ENCODE data around the gene PRKN. TPM values are rescaled to one million over a fixed set of nuclear protein-coding genes. Genes with fewer than 3 reads are reported as not detected.

PRKN gene
- total and polyA plus RNA-seq, 2 experiments from 2014 or later = 2.3 to 3.9 TPM

DNA sequence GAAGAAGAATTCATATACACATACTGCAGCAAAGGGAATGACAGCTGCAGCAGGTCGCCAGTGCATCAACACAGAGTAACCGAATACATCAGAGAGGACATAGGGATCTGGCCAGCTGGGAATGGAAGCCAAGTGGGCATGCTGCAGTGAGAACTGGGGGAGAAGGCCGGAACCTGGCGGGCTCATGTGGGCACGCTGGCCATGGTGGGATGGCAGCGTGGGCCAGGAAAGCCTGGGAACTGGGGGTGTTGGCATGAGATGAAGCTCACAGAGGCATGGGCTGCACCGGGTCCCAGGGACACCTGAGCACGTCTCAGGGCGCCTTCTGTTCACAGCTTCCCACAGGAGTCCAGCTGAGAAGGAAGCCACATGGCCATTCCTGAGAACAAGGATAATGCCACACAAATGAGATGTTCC is 1314.2 kb downstream of the PRKN start:
- H3K27ac ChIP-seq = no peak overlapping the region
- H3K27me3 ChIP-seq = no peaks in the 10 kb centered on the region
- H3K9me2 ChIP-seq (replicated peaks; ENCODE audit: insufficient read depth) = no peaks in the 10 kb centered on the region
- H3K36me3 ChIP-seq (replicated peaks; ENCODE audit: insufficient read depth, low read depth) = no peaks in the 10 kb centered on the region
- TF ChIP-seq CTCF (IDR thresholded peaks at IDR 0.05; ENCODE audit: poor library complexity) = no peak
- no peak for TF ChIP-seq EZH2phosphoT487 (IDR thresholded peaks at IDR 0.05; ENCODE audit: low read depth, severe bottlenecking, unreplicated experiment)
- TF ChIP-seq EZH2 (IDR thresholded peaks at IDR 0.05; ENCODE audit: borderline replicate concordance) = no peak
- H3K4me1 ChIP-seq (ENCODE audit: insufficient read depth) = peaks cover 8% of the 10 kb centered on the region
- H4K20me1 ChIP-seq (ENCODE audit: insufficient read depth, poor library complexity, severe bottlenecking) = no peaks in the 10 kb centered on the region
- H2AFZ ChIP-seq = no peak overlapping the region
- WGBS (ENCODE audit: low lambda C conversion rate, missing lambda C conversion rate) = 97% methylated on average over 9 of the region's 9 CpGs
- no peaks in the 10 kb centered on the region for H3K79me2 ChIP-seq
- no peak overlapping the region for H3K4me2 ChIP-seq
- H3K4me3 ChIP-seq = no peak overlapping the region
- DNase-seq (ENCODE audit: low spot score) = no peak
- H3K9me3 ChIP-seq (ENCODE audit: low read depth) = no peaks in the 10 kb centered on the region

DNA sequence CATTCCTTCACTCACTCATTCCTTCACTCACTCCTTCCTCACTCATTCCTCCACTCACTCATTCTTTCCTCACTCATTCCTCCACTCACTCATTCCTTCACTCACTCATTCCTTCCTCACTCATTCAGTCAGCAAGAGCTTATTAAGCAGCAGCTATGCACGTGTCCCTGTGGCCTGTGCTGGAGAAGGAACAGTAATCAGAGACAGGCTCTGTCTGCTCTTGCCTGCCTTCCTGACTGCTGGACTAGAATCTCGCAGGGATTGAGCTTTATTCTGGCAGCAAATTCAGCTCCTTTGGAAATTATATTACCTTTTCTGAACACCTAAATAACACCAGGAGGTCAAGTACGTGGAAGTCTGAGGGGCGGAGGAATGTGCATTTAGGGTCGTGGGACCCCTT is 1314.8 kb downstream of the PRKN start:
- Histone ChIP-seq H3K4me2 (no peak overlapping the region), H3K9me2 (replicated peaks; ENCODE audit: insufficient read depth) (no peaks in the 10 kb centered on the region), H4K20me1 (ENCODE audit: insufficient read depth, poor library complexity, severe bottlenecking) (no peaks in the 10 kb centered on the region), H2AFZ (no peak overlapping the region), H3K79me2 (no peaks in the 10 kb centered on the region), H3K36me3 (replicated peaks; ENCODE audit: insufficient read depth, low read depth) (no peaks in the 10 kb centered on the region), H3K9me3 (ENCODE audit: low read depth) (no peaks in the 10 kb centered on the region), H3K4me1 (ENCODE audit: insufficient read depth) (peaks cover 8% of the 10 kb centered on the region), H3K4me3 (no peak overlapping the region), H3K27me3 (no peaks in the 10 kb centered on the region), H3K27ac (no peak overlapping the region)
- TF ChIP-seq CTCF (IDR thresholded peaks at IDR 0.05; ENCODE audit: poor library complexity) = no peak
- no peak for TF ChIP-seq EZH2 (IDR thresholded peaks at IDR 0.05; ENCODE audit: borderline replicate concordance)
- no peak for TF ChIP-seq EZH2phosphoT487 (IDR thresholded peaks at IDR 0.05; ENCODE audit: low read depth, severe bottlenecking, unreplicated experiment)
- 85% methylated on average over 5 of the region's 5 CpGs for WGBS (ENCODE audit: low lambda C conversion rate, missing lambda C conversion rate)
- no peak for DNase-seq (ENCODE audit: low spot score)

DNA sequence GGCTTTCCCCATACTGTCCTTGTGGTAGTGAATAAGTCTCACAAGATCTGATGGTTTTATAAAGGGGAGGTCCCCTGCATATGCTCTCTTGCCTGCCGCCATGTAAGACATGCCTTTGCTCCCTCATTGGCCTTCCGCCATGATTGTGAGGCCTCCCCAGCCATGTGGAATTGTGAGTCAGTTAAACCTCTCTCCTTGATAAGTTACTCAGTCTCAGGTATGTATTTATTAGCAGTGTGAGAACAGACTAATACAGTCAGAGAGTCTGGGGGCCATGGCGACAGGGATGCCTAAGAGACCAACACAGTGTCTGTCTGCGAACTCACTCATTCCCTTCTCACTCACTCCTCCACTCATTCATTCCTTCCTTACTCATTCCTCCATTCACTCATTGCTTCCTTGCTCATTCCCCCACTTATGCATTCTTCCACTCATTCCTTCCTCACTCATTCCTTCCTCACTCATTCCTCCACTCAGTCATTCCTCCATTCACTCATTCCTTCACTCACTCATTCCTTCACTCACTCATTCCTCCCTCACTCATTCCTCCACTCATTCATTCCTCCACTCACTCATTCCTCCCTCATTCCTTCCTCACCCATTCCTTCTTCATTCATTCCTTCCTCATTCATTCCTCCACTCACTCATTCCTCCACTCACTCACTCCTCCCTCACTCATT is 1316.2 kb downstream of the PRKN start:
- Histone ChIP-seq H3K9me2 (replicated peaks; ENCODE audit: insufficient read depth) (no peaks in the 10 kb centered on the region), H3K36me3 (replicated peaks; ENCODE audit: insufficient read depth, low read depth) (no peaks in the 10 kb centered on the region), H3K4me3 (no peak overlapping the region), H3K79me2 (no peaks in the 10 kb centered on the region), H3K27ac (no peak overlapping the region), H3K4me2 (no peak overlapping the region), H2AFZ (no peak overlapping the region), H4K20me1 (ENCODE audit: insufficient read depth, poor library complexity, severe bottlenecking) (no peaks in the 10 kb centered on the region), H3K9me3 (ENCODE audit: low read depth) (no peaks in the 10 kb centered on the region), H3K4me1 (ENCODE audit: insufficient read depth) (peaks cover 8% of the 10 kb centered on the region), H3K27me3 (no peaks in the 10 kb centered on the region)
- no peak for TF ChIP-seq CTCF (IDR thresholded peaks at IDR 0.05; ENCODE audit: poor library complexity)
- no peak for TF ChIP-seq EZH2 (IDR thresholded peaks at IDR 0.05; ENCODE audit: borderline replicate concordance)
- no peak for TF ChIP-seq EZH2phosphoT487 (IDR thresholded peaks at IDR 0.05; ENCODE audit: low read depth, severe bottlenecking, unreplicated experiment)
- DNase-seq (ENCODE audit: low spot score) = no peak
- 100% methylated on average over 4 of the region's 4 CpGs for WGBS (ENCODE audit: low lambda C conversion rate, missing lambda C conversion rate)
